ENCODE results near the gene ENKUR.
"Not testable (repeated sequence)": the region's sequence is repeated elsewhere in the genome, so short reads cannot be mapped to it uniquely, and the experiment has no call there.

Gene ENKUR

DNA sequence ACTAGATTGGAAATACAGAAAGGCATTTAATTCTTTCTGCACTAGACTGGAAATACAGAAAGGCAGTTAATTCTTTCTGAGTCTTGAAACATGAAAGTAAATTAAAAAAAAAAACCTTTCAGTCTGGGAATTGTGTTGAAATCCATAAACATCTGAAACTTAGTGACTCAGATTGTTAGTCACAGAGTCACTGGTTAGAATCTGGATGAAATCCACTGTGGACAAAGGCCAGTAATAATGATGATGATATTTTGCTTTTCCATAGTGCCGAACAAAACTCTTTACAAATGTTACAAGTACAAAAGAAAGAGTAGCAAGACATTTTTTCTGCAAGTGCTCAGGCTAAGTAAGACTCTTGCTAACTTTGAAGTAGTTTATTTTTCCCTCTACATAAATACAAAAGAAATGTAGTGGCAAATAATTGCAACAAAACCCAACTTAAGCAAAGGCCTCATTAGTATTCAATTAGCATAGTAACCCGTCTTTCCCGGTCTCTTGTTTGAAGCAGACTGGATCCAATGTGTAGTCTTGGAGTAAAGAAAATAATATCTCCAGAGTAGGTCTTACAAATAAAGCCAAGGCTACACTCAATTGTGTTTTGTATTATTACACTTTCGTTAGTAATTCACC, 57.8 kb downstream of the ENKUR start:
- no peaks in the 10 kb centered on the region for H3F3A ChIP-seq (ENCODE audit: insufficient read depth)
- no peak overlapping the region for H3K4me3 ChIP-seq (ENCODE audit: insufficient read depth, low read length, poor library complexity, severe bottlenecking)
- H3K36me3 ChIP-seq (ENCODE audit: low read length) = no peaks in the 10 kb centered on the region
- H3K9me3 ChIP-seq (ENCODE audit: insufficient read depth, low read length) = no peaks in the 10 kb centered on the region
- no peak overlapping the region for H3K9ac ChIP-seq (ENCODE audit: low read length)
- H3K4me2 ChIP-seq (ENCODE audit: low read depth, low read length, poor library complexity, severe bottlenecking) = no peak overlapping the region
- no peaks in the 10 kb centered on the region for H4K20me1 ChIP-seq (ENCODE audit: low read depth, low read length)
- no peaks in the 10 kb centered on the region for H3K27me3 ChIP-seq (ENCODE audit: low read length)
- no peak overlapping the region for H2AFZ ChIP-seq (ENCODE audit: low read depth, low read length, severe bottlenecking)
- no peaks in the 10 kb centered on the region for H3K9me2 ChIP-seq (replicated peaks; ENCODE audit: insufficient read depth, low read length)
- no peak for TF ChIP-seq EZH2phosphoT487 (conservative IDR thresholded peaks at IDR 0.05; ENCODE audit: low read length)
- TF ChIP-seq, protein P1, sequence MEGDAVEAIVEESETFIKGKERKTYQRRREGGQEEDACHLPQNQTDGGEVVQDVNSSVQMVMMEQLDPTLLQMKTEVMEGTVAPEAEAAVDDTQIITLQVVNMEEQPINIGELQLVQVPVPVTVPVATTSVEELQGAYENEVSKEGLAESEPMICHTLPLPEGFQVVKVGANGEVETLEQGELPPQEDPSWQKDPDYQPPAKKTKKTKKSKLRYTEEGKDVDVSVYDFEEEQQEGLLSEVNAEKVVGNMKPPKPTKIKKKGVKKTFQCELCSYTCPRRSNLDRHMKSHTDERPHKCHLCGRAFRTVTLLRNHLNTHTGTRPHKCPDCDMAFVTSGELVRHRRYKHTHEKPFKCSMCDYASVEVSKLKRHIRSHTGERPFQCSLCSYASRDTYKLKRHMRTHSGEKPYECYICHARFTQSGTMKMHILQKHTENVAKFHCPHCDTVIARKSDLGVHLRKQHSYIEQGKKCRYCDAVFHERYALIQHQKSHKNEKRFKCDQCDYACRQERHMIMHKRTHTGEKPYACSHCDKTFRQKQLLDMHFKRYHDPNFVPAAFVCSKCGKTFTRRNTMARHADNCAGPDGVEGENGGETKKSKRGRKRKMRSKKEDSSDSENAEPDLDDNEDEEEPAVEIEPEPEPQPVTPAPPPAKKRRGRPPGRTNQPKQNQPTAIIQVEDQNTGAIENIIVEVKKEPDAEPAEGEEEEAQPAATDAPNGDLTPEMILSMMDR (IDR thresholded peaks at IDR 0.05; ENCODE audit: insufficient read depth, low read length, poor library complexity, severe bottlenecking) = no peak
- H3K79me2 ChIP-seq (ENCODE audit: insufficient read depth, low read length) = no peaks in the 10 kb centered on the region
- no peak overlapping the region for H3K27ac ChIP-seq (ENCODE audit: low read depth, low read length)

DNA sequence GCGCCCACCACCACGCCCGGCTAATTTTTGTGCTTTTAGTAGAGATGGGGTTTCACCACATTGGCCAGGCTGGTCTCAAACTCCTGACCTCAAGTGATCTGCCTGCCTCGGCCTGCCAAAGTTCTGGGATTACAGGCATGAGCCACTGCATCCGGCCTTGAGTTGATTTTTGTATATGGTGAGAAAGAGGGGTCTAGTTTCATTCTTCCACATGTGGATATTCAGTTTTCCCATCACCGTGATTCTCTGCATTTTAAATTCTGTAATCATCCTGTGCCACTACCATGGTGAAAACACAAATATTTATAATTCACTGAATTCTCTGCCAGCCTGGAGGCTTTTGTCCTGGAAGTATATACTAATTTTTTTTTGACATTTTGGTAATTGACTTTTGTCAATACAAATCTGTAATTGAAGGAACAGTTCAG, 58.3 kb downstream of the ENKUR start:
- not testable (repeated sequence) for H3F3A ChIP-seq (ENCODE audit: insufficient read depth); H3K4me3 ChIP-seq (ENCODE audit: insufficient read depth, low read length, poor library complexity, severe bottlenecking); H3K4me2 ChIP-seq (ENCODE audit: low read depth, low read length, poor library complexity, severe bottlenecking); H3K9me2 ChIP-seq (replicated peaks; ENCODE audit: insufficient read depth, low read length); H3K9me3 ChIP-seq (ENCODE audit: insufficient read depth, low read length); H3K27me3 ChIP-seq (ENCODE audit: low read length); H2AFZ ChIP-seq (ENCODE audit: low read depth, low read length, severe bottlenecking); H3K79me2 ChIP-seq (ENCODE audit: insufficient read depth, low read length); H3K27ac ChIP-seq (ENCODE audit: low read depth, low read length); H3K9ac ChIP-seq (ENCODE audit: low read length); H3K36me3 ChIP-seq (ENCODE audit: low read length); H4K20me1 ChIP-seq (ENCODE audit: low read depth, low read length)

DNA sequence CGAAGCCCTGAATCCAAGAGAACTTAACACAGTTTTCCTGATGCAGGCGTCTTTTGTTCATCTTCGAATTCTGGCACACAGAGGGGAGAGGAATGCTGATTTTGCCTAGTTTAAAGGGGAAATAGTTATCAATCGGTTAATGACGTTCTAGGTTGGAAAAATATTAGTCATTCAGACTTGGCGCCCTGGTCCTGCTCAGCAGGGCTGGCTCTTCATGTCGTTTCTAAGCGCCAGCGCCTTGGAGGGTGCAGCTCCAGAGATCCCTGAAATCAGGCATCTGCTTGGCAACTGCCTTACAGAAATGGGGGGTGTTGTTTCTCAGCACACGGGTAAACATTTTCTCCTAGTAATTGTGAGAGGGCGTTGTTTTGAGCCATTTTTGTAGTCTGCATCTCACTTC, 62.3 kb downstream of the ENKUR start:
- H3K4me3 ChIP-seq (ENCODE audit: insufficient read depth, low read length, poor library complexity, severe bottlenecking) = no peak overlapping the region
- no peak overlapping the region for H2AFZ ChIP-seq (ENCODE audit: low read depth, low read length, severe bottlenecking)
- no peaks in the 10 kb centered on the region for H3K9me2 ChIP-seq (replicated peaks; ENCODE audit: insufficient read depth, low read length)
- no peak overlapping the region for H3K9ac ChIP-seq (ENCODE audit: low read length)
- H3K27me3 ChIP-seq (ENCODE audit: low read length) = no peaks in the 10 kb centered on the region
- H3K27ac ChIP-seq (ENCODE audit: low read depth, low read length) = no peak overlapping the region
- no peaks in the 10 kb centered on the region for H3K36me3 ChIP-seq (ENCODE audit: low read length)
- no peaks in the 10 kb centered on the region for H4K20me1 ChIP-seq (ENCODE audit: low read depth, low read length)
- H3K4me2 ChIP-seq (ENCODE audit: low read depth, low read length, poor library complexity, severe bottlenecking) = no peak overlapping the region
- H3K79me2 ChIP-seq (ENCODE audit: insufficient read depth, low read length) = no peaks in the 10 kb centered on the region
- H3F3A ChIP-seq (ENCODE audit: insufficient read depth) = no peaks in the 10 kb centered on the region
- H3K9me3 ChIP-seq (ENCODE audit: insufficient read depth, low read length) = no peaks in the 10 kb centered on the region
- TF ChIP-seq EZH2phosphoT487 (conservative IDR thresholded peaks at IDR 0.05; ENCODE audit: low read length) = no peak
- TF ChIP-seq, protein P1 (IDR thresholded peaks at IDR 0.05; ENCODE audit: insufficient read depth, low read length, poor library complexity, severe bottlenecking) = no peak

DNA sequence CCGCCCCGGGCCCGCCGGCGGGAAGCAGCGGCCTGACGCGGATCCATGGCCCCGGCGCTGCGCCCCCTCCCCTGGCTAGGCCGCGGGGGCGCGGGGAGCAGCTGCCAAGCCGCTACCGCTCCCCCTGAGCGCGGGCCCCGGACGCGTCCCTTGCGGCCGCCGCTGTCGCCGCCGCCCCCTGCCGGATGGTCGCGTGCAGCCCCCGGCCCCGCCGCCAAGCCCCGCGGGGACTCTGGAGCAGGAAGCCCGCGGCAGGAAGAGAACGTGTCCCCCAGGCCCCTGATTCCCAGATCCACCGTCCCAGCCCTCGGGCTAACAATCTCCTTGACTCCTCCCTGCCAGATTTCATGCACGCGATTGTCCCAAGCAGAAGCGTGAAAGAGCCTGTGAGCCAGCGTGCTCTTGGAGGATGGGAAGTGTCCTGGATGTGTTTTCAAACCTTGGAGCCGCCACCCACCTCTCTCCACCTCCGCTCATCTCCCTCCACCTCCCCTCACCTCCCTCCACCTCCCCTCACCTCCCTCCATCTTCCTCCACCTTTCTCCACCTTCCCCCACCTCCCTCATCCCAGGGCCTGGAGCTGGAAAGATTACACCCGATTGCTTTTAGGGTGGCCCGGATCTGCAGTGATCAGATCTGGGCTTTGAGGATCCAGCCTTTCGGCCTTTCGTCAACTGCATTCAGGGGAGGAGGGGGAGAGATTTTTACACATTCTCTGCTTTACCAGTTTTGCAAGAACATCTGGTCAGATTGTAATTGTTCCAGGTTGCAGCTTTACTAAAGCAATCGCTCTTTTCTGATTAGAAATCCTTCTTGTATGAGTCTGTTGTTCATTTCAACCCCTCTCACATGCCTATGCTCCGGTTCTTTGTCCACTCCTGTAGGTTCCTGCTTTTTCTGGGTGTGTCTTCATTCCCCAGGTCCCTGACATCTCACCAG, 63.0 kb downstream of the ENKUR start:
- Histone ChIP-seq H2AFZ (ENCODE audit: low read depth, low read length, severe bottlenecking) (no peak overlapping the region), H3K9me3 (ENCODE audit: insufficient read depth, low read length) (no peaks in the 10 kb centered on the region), H3K9me2 (replicated peaks; ENCODE audit: insufficient read depth, low read length) (no peaks in the 10 kb centered on the region), H3F3A (ENCODE audit: insufficient read depth) (no peaks in the 10 kb centered on the region), H3K79me2 (ENCODE audit: insufficient read depth, low read length) (no peaks in the 10 kb centered on the region), H3K9ac (ENCODE audit: low read length) (no peak overlapping the region), H3K27ac (ENCODE audit: low read depth, low read length) (no peak overlapping the region), H3K4me3 (ENCODE audit: insufficient read depth, low read length, poor library complexity, severe bottlenecking) (no peak overlapping the region), H3K36me3 (ENCODE audit: low read length) (no peaks in the 10 kb centered on the region), H4K20me1 (ENCODE audit: low read depth, low read length) (no peaks in the 10 kb centered on the region), H3K4me2 (ENCODE audit: low read depth, low read length, poor library complexity, severe bottlenecking) (no peak overlapping the region), H3K27me3 (ENCODE audit: low read length) (no peaks in the 10 kb centered on the region)
- TF ChIP-seq EZH2phosphoT487 (conservative IDR thresholded peaks at IDR 0.05; ENCODE audit: low read length) = no peak
- TF ChIP-seq, protein P1 (IDR thresholded peaks at IDR 0.05; ENCODE audit: insufficient read depth, low read length, poor library complexity, severe bottlenecking) = no peak

Data from SU-DHL-6 (cell line).